ENCODE results near the gene SNRNP200. TPM values are rescaled to one million over a fixed set of nuclear protein-coding genes. Genes with fewer than 3 reads are reported as not detected.
A peak's percentile ranks its signal among the peaks of the same experiment; 100 is the strongest.

Gene SNRNP200
- total RNA-seq, 4 donors from 2014 or later = 51.1 to 89.8 (median 67.4) TPM

DNA sequence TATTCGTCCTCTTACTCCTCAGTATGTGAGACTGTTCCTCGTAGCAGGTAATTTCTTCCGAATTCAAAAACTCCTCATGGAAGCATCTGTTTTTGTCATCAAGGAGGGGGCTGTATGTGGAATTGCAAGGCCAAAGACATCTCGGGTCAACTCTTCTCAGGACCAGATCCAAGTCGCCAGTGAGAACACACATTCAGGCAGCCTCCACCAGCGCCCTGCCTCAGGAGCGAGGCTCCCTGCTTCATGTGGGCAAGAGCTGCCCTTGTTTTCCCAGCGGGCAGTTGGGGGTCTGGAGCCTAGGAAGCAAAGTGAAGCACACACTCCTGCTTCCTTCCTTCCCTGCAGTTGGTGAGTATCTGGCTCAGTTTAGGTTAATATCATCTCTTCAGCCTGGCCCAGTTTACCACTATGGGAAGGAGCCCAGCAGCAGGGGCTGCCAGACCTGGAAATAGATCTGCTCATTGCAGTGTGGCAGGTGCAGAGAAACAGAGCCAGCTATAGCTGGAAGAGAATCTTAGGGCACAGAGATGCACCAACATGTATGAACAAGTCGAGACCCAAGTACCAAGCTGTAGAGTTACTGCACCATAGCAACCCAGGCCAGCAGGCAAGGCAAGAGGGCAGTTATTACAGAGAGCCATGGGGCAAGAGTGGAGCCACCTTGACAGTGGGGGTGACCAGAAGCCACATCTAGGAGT lies 64.9 kb downstream of the SNRNP200 start:
- Histone ChIP-seq H3K9me3 (no peaks in the 10 kb centered on the region), H3K27ac (peak overlapping the region; percentile 72 to 86 (median 78)), H3K27me3 (no peaks in the 10 kb centered on the region), H3K4me3 (peak overlapping the region in 1 of 4 donors; percentile 19), H3K4me1 (peaks cover 55 to 62% of the 10 kb centered on the region in 2 donors), H3K36me3 (no peaks in the 10 kb centered on the region)
- intact Hi-C loops (cut with DNase I; ENCODE audit: low total_unique reads) (loop anchor here (2.0 kb wide), 2 partner anchors 22 to 34 kb away; no protein-coding TSS in a partner anchor), in situ Hi-C loops (cut with MboI; ENCODE audit: low sequenced_read_pairs in 4 of 4) (no loop called here)
- DNase-seq (peak; percentile 58 to 86), ATAC-seq (peak; percentile 89 to 94)
- TF ChIP-seq POLR2A (IDR thresholded peaks at IDR 0.05) = no peak
- TF ChIP-seq, protein P1, sequence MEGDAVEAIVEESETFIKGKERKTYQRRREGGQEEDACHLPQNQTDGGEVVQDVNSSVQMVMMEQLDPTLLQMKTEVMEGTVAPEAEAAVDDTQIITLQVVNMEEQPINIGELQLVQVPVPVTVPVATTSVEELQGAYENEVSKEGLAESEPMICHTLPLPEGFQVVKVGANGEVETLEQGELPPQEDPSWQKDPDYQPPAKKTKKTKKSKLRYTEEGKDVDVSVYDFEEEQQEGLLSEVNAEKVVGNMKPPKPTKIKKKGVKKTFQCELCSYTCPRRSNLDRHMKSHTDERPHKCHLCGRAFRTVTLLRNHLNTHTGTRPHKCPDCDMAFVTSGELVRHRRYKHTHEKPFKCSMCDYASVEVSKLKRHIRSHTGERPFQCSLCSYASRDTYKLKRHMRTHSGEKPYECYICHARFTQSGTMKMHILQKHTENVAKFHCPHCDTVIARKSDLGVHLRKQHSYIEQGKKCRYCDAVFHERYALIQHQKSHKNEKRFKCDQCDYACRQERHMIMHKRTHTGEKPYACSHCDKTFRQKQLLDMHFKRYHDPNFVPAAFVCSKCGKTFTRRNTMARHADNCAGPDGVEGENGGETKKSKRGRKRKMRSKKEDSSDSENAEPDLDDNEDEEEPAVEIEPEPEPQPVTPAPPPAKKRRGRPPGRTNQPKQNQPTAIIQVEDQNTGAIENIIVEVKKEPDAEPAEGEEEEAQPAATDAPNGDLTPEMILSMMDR (IDR thresholded peaks at IDR 0.05 in 4 of 5, conservative IDR thresholded peaks at IDR 0.05 in 1 of 5) = no peak

DNA sequence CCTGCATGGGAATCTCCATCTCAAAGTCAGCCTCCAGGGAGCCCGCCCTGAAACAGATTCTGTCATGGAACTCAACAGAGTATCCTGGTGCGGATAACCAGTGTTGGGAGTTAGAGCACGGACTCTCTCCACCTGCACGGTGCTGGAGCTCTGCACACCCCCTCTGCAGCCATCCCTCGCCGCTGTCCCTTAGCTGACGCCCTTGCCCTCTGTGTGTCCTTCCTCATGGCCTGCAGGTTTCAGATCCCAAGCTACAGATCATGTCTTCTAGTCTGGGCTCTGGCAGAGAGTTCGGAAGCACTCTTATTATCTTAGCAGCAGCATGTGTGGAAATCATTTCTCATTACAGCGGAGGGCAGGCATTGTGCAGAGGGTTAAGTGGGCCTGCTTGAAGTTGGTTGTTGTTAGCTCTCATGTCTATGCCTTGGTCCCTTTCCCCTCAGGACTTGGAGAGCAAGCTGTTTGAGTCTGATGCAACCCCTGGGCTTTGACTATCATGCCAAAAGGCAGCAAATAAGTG lies 65.5 kb downstream of the SNRNP200 start:
- Histone ChIP-seq H3K9me3 (no peaks in the 10 kb centered on the region), H3K4me3 (no peak overlapping the region), H3K36me3 (no peaks in the 10 kb centered on the region), H3K27ac (peak overlapping the region; percentile 72 to 86 (median 78)), H3K27me3 (no peaks in the 10 kb centered on the region), H3K4me1 (peaks cover 53 to 58% of the 10 kb centered on the region in 2 donors)
- ATAC-seq = peak; percentile 4 to 40
- intact Hi-C loops (cut with DNase I; ENCODE audit: low total_unique reads) = loop anchor here (2.0 kb wide), 2 partner anchors 21 to 33 kb away; no protein-coding TSS in a partner anchor
- TF ChIP-seq, protein P1 (IDR thresholded peaks at IDR 0.05 in 4 of 5, conservative IDR thresholded peaks at IDR 0.05 in 1 of 5) = no peak
- TF ChIP-seq POLR2A (IDR thresholded peaks at IDR 0.05) = no peak
- DNase-seq = no peak
- in situ Hi-C loops (cut with MboI; ENCODE audit: low sequenced_read_pairs in 4 of 4) = no loop called here

DNA sequence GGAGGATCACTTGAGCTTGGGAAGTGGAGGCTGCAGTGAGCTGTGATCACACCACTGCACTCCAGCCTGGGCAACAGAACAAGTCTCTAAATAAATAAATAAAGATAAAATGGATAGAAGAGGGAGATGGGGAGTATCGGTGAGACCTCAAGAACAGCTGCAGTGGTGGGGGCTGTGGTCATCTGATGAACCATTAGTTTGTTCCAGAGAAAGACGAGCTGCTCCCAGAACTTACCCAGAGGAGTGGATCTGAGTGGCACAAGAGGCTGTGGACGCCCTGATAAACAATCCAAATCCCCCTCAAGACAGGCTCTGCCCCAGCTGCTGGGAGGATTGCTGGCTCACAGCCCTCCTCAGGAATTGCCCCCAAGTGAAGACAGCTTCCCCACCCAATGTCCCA lies 66.3 kb downstream of the SNRNP200 start:
- intact Hi-C loops (cut with DNase I; ENCODE audit: low total_unique reads) = no loop called here
- H3K27me3 ChIP-seq = no peaks in the 10 kb centered on the region
- in situ Hi-C loops (cut with MboI; ENCODE audit: low sequenced_read_pairs in 4 of 4) = no loop called here
- no peak for ATAC-seq
- no peaks in the 10 kb centered on the region for H3K9me3 ChIP-seq
- no peaks in the 10 kb centered on the region for H3K36me3 ChIP-seq
- H3K27ac ChIP-seq = peak overlapping the region; percentile 72 to 86 (median 78)
- no peak for DNase-seq
- H3K4me3 ChIP-seq = no peak overlapping the region
- peaks cover 53 to 56% of the 10 kb centered on the region in 2 donors for H3K4me1 ChIP-seq
- TF ChIP-seq, protein P1 (IDR thresholded peaks at IDR 0.05 in 4 of 5, conservative IDR thresholded peaks at IDR 0.05 in 1 of 5) = no peak
- no peak for TF ChIP-seq POLR2A (IDR thresholded peaks at IDR 0.05)

- H3K27me3 ChIP-seq = no peaks in the 10 kb centered on the region
- in situ Hi-C loops (cut with MboI; ENCODE audit: low sequenced_read_pairs in 4 of 4) (no loop called here), intact Hi-C loops (cut with DNase I; ENCODE audit: low total_unique reads) (no loop called here)
- H3K9me3 ChIP-seq = no peaks in the 10 kb centered on the region
- ATAC-seq (no peak), DNase-seq (no peak)
- peak overlapping the region in 1 of 4 donors; percentile 86 for H3K27ac ChIP-seq
- H3K4me1 ChIP-seq = peaks cover 48 to 51% of the 10 kb centered on the region in 2 donors
- H3K36me3 ChIP-seq = no peaks in the 10 kb centered on the region
- TF ChIP-seq POLR2A (IDR thresholded peaks at IDR 0.05) = no peak
- TF ChIP-seq, protein P1 (IDR thresholded peaks at IDR 0.05 in 4 of 5, conservative IDR thresholded peaks at IDR 0.05 in 1 of 5) = no peak
- no peak overlapping the region for H3K4me3 ChIP-seq
Observed at GRCh38 chr2:96238266-96238665, 67.1 kb downstream of the SNRNP200 start.

All from gastrocnemius medialis (tissue), 4 donors.